HepG2 (cell line): ENCODE data around the gene GNB1. TPM values are rescaled to one million over a fixed set of nuclear protein-coding genes. Genes with fewer than 3 reads are reported as not detected.
A peak's percentile ranks its signal among the peaks of the same experiment; 100 is the strongest.
"Not testable (repeated sequence)": the region's sequence is repeated elsewhere in the genome, so short reads cannot be mapped to it uniquely, and the experiment has no call there.

Experiments used
- ATAC-seq: fragments of 200-7000 bp; cut with Tn5 transposase; 3 replicates; pipeline ENCODE4 v1.9.1; 2020; ENCODE audit warnings: mild to moderate bottlenecking, moderate library complexity
- BruUV-seq: library from RNA; stranded (reverse); fragments of 400-500 nt; replicated peaks from 2 replicates; lab custom pipeline; 2021; lab: Mats Ljungman, UMichigan
- CTCF ChIA-PET: fragments of 300-600 bp; formaldehyde crosslinking; extraction: SDS; loops from one replicate; lab custom pipeline; 2021; ENCODE audit warnings: low total read pairs, inconsistent platforms, low intra/inter-chr PET ratio; lab: Yijun Ruan, JAX
- POLR2A ChIA-PET: fragments of 350-600 bp; sonication (Branson Sonifier 250); formaldehyde crosslinking; loops from one replicate; lab custom pipeline; 2020; ENCODE audit warnings: antibody characterized with exemption, inconsistent platforms; lab: Yijun Ruan, JAX
- DNase-seq: peaks from one replicate; pipeline ENCODE4 v3.0.0-alpha.2; 2015; ENCODE audit warnings: low spot score
- FAIRE-seq: peaks from 3 replicates; lab custom pipeline; 2011; peaks lifted over from hg19 to GRCh38; lab: Jason Lieb, UNC
- H2AFZ ChIP-seq: one replicate; pipeline ENCODE4 v1.6.1; 2011; ENCODE audit warnings: low read length, inconsistent platforms
- H3K27ac ChIP-seq: fragments of 300-600 bp; 3 replicates; pipeline ENCODE4 v1.8.0; 2011; ENCODE audit warnings: mixed run types, mild to moderate bottlenecking, mixed read lengths, low read length, inconsistent platforms; ENCODE audit not compliant: insufficient read depth; ENCODE audit errors: extremely low read length
- H3K27me3 ChIP-seq, 2 experiments: fragments of 200-600 bp in 1 of 2; 2 replicates in 1 of 2; 3 replicates in 1 of 2; pipeline versions ENCODE4 v1.6.0 to v1.8.0; 2011; ENCODE audit warnings: low read length in 2 of 2, mild to moderate bottlenecking in 2 of 2, moderate library complexity in 2 of 2, inconsistent platforms in 1 of 2; ENCODE audit not compliant: insufficient read depth in 2 of 2, control insufficient read depth in 1 of 2
- H3K36me3 ChIP-seq, 2 experiments: fragments of 200-600 bp in 1 of 2; replicated peaks in 1 of 2; 2 replicates in 1 of 2; 3 replicates in 1 of 2; pipeline versions ENCODE4 v1.5.1 to v1.8.0; 2011; ENCODE audit warnings: low read length in 2 of 2, inconsistent platforms in 1 of 2; ENCODE audit not compliant: insufficient read depth in 2 of 2, control insufficient read depth in 1 of 2
- H3K4me1 ChIP-seq: 2 replicates; pipeline ENCODE4 v1.5.1; 2012; ENCODE audit warnings: low read length, inconsistent platforms; ENCODE audit not compliant: insufficient read depth
- H3K4me2 ChIP-seq: 2 replicates; pipeline ENCODE4 v1.6.0; 2011; ENCODE audit warnings: low read depth, low read length, inconsistent platforms
- H3K4me3 ChIP-seq, 3 experiments: fragments of 200-600 bp in 1 of 3; sonication (generic), shearing (Covaris generic) in 1 of 3; replicated peaks in 1 of 3; 2 replicates each; pipeline ENCODE4 v1.5.1; 2011 to 2016; ENCODE audit warnings: low read length in 3 of 3, inconsistent platforms in 2 of 3, low read depth in 2 of 3, mild to moderate bottlenecking in 2 of 3, control low read depth in 1 of 3, mixed read lengths in 1 of 3; ENCODE audit not compliant: insufficient read depth in 1 of 3
- H3K79me2 ChIP-seq: one replicate; pipeline ENCODE4 v1.6.1; 2011; ENCODE audit warnings: low read length, inconsistent platforms; ENCODE audit not compliant: insufficient read depth
- H3K9ac ChIP-seq: 2 replicates; pipeline ENCODE4 v1.6.0; 2011; ENCODE audit warnings: mild to moderate bottlenecking, low read depth, low read length, inconsistent platforms; ENCODE audit not compliant: insufficient read depth
- H3K9me3 ChIP-seq: 2 replicates; pipeline ENCODE4 v1.5.1; 2012; ENCODE audit warnings: mild to moderate bottlenecking, low read length
- H4K20me1 ChIP-seq: 2 replicates; pipeline ENCODE4 v1.6.0; 2011; ENCODE audit warnings: inconsistent platforms, mild to moderate bottlenecking, low read length, moderate library complexity; ENCODE audit not compliant: insufficient read depth
- CEBPB ChIP-seq: IDR thresholded peaks from 2 replicates; pipeline ENCODE4 v1.6.1; 2011; ENCODE audit warnings: low read depth, low read length, improper control_type of control experiment, borderline replicate concordance
- NFE2L2 ChIP-seq: fragments of 150-350 bp; IDR thresholded peaks from 2 replicates; pipeline ENCODE4 v1.6.1; 2014; ENCODE audit warnings: low read length
- RBM22 ChIP-seq: fragments of 200-400 bp; formaldehyde crosslinking; optimal IDR thresholded peaks from 2 replicates; pipeline ENCODE3; 2017; ENCODE audit warnings: mild to moderate bottlenecking, low read length, moderate library complexity
- WGBS: methylation state at CpG from one replicate; pipeline ENCODE4 v1.1.6; 2017; ENCODE audit warnings: low lambda C conversion rate; 5-methylcytosine and 5-hydroxymethylcytosine counted together
- in situ Hi-C: cut with HindIII; loops from 2 replicates; pipeline ENCODE4 v1.10.0; 2017; ENCODE audit warnings: low pct_unique_long_range_greater_than_20kb; ENCODE audit not compliant: extremely low pct_ligation_motif_present
- intact Hi-C: fragments of 100-400 bp; cut with micrococcal nuclease; formaldehyde crosslinking; loops from one replicate; pipeline ENCODE4 v1.10.0; 2022; ENCODE audit not compliant: unreplicated experiment
- polyA plus RNA-seq, 8 experiments: library from polyadenylated mRNA; depleted of rRNA in 3 of 8; stranded (reverse) in 7 of 8; unstranded in 1 of 8; fragments of >200 nt; fragmentation: Illumina TruSeq in 4 of 8; extraction: Trizol in 4 of 8; gene quantifications; 2 replicates each; pipeline versions ENCODE4 v1.2.1 to v1.2.3, GENCODE V29; 2011 to 2016; ENCODE audit warnings: low read depth in 4 of 8, missing spikeins in 1 of 8, mixed read lengths in 1 of 8; ENCODE audit not compliant: insufficient read depth in 1 of 8
- total RNA-seq, 5 experiments: library from RNA; depleted of rRNA; stranded (reverse); fragments of >200 nt; fragmentation: Illumina TruSeq; extraction: Trizol; gene quantifications; 2 replicates each; pipeline ENCODE4 v1.2.3, GENCODE V29; 2016; ENCODE audit warnings: low read depth in 1 of 5

GNB1 gene
- total and polyA plus RNA-seq, 2 of the 13 experiments (the other 11 are each of a cell fraction or from before 2014, with no cell fraction given): 66.2 to 327 TPM

DNA sequence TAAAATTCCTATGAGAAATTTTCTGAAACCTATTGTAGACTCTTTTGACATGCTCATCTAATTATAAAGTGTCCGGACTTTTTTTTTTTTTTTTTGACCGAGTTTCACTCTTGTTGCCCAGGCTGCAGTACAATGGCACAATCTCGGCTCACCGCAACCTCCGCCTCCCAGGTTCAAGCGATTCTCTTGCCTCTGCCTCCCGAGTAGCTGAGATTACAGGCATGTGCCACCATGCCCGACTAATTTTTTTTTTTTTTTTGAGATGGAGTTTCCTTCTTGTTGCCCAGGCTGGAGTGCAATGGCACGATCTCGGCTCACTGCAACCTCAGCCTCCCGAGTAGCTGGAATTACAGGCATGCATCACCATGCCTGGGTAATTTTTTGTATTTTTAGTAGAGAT, 7.0 kb downstream of the GNB1 start:
- peaks cover 83% of the 10 kb centered on the region for H4K20me1 ChIP-seq
- H2AFZ ChIP-seq, intact Hi-C loops: not testable (repeated sequence)

DNA sequence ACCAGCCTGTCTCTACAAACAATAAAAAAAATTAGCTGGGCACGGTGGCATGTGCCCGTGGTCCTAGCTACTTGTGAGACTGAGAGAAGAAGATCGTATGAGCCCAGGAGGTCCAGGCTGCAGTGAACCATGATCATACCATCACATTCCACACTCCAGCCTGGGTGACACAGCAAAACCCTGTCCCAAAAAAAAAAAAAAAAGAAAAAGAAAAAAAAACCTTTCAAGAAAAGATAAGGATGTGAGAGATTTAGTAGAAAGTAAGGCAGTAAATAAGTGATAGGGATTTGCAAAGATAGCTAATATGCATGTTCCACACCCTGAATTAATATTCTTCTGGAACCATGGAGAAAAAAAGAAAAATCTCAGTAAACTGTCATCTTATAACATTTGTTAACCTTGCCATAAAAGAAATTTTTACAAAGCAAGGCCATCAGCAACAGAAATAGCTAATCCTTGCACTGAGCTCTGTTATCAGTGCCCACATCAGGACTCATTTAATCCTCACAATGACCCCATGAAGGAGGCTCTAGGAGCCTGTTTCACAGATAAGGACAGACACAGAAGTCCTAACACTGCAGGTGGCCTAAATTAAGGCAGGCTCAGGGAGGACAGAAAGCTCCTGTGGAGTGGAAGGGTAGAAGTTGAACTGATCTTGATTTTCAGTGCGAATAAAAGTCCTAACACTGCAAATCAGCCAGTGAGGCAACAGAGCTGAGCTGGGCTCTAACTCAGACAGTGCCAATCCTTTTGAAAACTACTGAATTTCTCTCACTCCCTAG, 7.6 kb downstream of the GNB1 start:
- in situ Hi-C loops (no loop called here), intact Hi-C loops (no loop called here)
- Histone ChIP-seq H3K4me2 (no peak overlapping the region; the same call in 1 of the 2 replicates), H2AFZ (no peak overlapping the region), H3K36me3 (peaks cover 5 to 10% of the 10 kb centered on the region in 2 experiments; a peak in 4 of 5 replicates), H3K27ac (peak overlapping the region; percentile 46), H3K4me1 (peaks cover 75% of the 10 kb centered on the region), H3K9me3 (no peaks in the 10 kb centered on the region), H4K20me1 (peaks cover 83% of the 10 kb centered on the region), H3K9ac (no peak overlapping the region), H3K4me3 (no peak overlapping the region), H3K27me3 (no peaks in the 10 kb centered on the region), H3K79me2 (peaks cover 87% of the 10 kb centered on the region)
- BruUV-seq: no TSS peak
- ChIA-PET POLR2A (interaction anchor here (0.6 kb wide), 1 partner anchor 26 kb away, joined by 3 read pairs; no protein-coding TSS in a partner anchor), CTCF (no interaction called here)
- ATAC-seq (no peak; the same call in 1 of the 3 replicates), FAIRE-seq (no peak), DNase-seq (no peak)
- peak; percentile 34; the same call in 1 of the 2 replicates for TF ChIP-seq NFE2L2
- no peak for TF ChIP-seq CEBPB
- TF ChIP-seq RBM22: peak; percentile 61
- 54% methylated on average over 4 of the region's 4 CpGs for WGBS

More for the DNA sequence above, 7.0 kb downstream of the GNB1 start:
- BruUV-seq, H3K4me3 ChIP-seq, CTCF ChIA-PET, ATAC-seq, H3K9ac ChIP-seq, in situ Hi-C loops, DNase-seq, H3K27me3 ChIP-seq, H3K36me3 ChIP-seq, H3K4me2 ChIP-seq, FAIRE-seq, H3K9me3 ChIP-seq: not testable (repeated sequence)
- POLR2A ChIA-PET: interaction anchor here (0.6 kb wide), 1 partner anchor 25 kb away, joined by 3 read pairs; no protein-coding TSS in a partner anchor
- Histone ChIP-seq H3K79me2 (peaks cover 87% of the 10 kb centered on the region), H3K4me1 (peaks cover 75% of the 10 kb centered on the region), H3K27ac (peak overlapping the region; percentile 46)
- 88% methylated on average over 11 of the region's 11 CpGs for WGBS
